Testis (tissue), 2 donors: ENCODE data around the gene HHATL.

Source experiments
- POLR2A ChIP-seq: fragments of 450-650 bp; IDR thresholded peaks from one replicate; pipeline ENCODE4 v1.6.1; 2017; ENCODE audit warnings: antibody characterized with exemption, mild to moderate bottlenecking, moderate library complexity
- TF ChIP-seq, protein P1 (sequence below), 3 experiments: fragments of 450-650 bp in 2 of 3; fragments of 200-600 bp in 1 of 3; sonication (generic) in 1 of 3; IDR thresholded peaks; one replicate each; pipeline ENCODE4 v1.5.1; 2016 to 2019; ENCODE audit warnings: antibody characterized with exemption in 3 of 3, mild to moderate bottlenecking in 2 of 3, moderate library complexity in 1 of 3

GRCh38 chr3:42657675-42658074, 44.9 kb downstream of the HHATL start:
- TF ChIP-seq, protein P1, sequence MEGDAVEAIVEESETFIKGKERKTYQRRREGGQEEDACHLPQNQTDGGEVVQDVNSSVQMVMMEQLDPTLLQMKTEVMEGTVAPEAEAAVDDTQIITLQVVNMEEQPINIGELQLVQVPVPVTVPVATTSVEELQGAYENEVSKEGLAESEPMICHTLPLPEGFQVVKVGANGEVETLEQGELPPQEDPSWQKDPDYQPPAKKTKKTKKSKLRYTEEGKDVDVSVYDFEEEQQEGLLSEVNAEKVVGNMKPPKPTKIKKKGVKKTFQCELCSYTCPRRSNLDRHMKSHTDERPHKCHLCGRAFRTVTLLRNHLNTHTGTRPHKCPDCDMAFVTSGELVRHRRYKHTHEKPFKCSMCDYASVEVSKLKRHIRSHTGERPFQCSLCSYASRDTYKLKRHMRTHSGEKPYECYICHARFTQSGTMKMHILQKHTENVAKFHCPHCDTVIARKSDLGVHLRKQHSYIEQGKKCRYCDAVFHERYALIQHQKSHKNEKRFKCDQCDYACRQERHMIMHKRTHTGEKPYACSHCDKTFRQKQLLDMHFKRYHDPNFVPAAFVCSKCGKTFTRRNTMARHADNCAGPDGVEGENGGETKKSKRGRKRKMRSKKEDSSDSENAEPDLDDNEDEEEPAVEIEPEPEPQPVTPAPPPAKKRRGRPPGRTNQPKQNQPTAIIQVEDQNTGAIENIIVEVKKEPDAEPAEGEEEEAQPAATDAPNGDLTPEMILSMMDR (IDR thresholded peaks at IDR 0.05), result no peak
- TF ChIP-seq POLR2A, result no peak
